ENCODE data around the gene MAVS. TPM values are rescaled to one million over a fixed set of nuclear protein-coding genes. Genes with fewer than 3 reads are reported as not detected.

Gene MAVS
- polyA plus RNA-seq, 1 of the 3 experiments (the other 2 are of a cell fraction), result 9.1 TPM

- Histone ChIP-seq H3K9me2 (no peaks in the 10 kb centered on the region), H3K4me3 (ENCODE audit: low read depth in 2 of 2, low read length in 1 of 2) (no peak overlapping the region), H3K9me3 (no peaks in the 10 kb centered on the region), H3K36me3 (replicated peaks in 1 of 2; ENCODE audit: control insufficient read depth in 1 of 2, insufficient read depth in 2 of 2, low read length in 1 of 2) (peaks cover 15 to 37% of the 10 kb centered on the region in 2 experiments), H3K79me2 (ENCODE audit: insufficient read depth) (peaks cover 23% of the 10 kb centered on the region), H3K9ac (no peak overlapping the region), H3K4me1 (ENCODE audit: control insufficient read depth in 1 of 2, insufficient read depth in 2 of 2, low read depth in 1 of 2, low read length in 1 of 2) (peaks cover 33 to 36% of the 10 kb centered on the region in 2 experiments; a peak in 3 of 4 replicates), H3K27ac (ENCODE audit: low read depth in 2 of 2, low read length in 1 of 2) (no peak overlapping the region), H3K27me3 (ENCODE audit: insufficient read depth) (no peaks in the 10 kb centered on the region), H2AFZ (ENCODE audit: low read depth) (no peak overlapping the region), H3K4me2 (no peak overlapping the region), H4K20me1 (ENCODE audit: insufficient read depth) (no peaks in the 10 kb centered on the region), H3F3A (replicated peaks; ENCODE audit: insufficient read depth) (peaks cover 42% of the 10 kb centered on the region)
- no peak for TF ChIP-seq RXRA (IDR thresholded peaks at IDR 0.05; ENCODE audit: borderline replicate concordance, low read depth)
- TF ChIP-seq ELF1 (IDR thresholded peaks at IDR 0.05), result no peak
- no peak for TF ChIP-seq CHD2 (IDR thresholded peaks at IDR 0.05; ENCODE audit: low read length, partially characterized antibody)
- TF ChIP-seq RAD21 (IDR thresholded peaks at IDR 0.05; ENCODE audit: low read length), result no peak
- TF ChIP-seq MEF2A (IDR thresholded peaks at IDR 0.05; ENCODE audit: borderline replicate concordance, low read depth), result no peak
- no peak for TF ChIP-seq FOSL2 (IDR thresholded peaks at IDR 0.05; ENCODE audit: borderline replicate concordance, low read depth)
- no peak for TF ChIP-seq EZH2phosphoT487 (IDR thresholded peaks at IDR 0.05; ENCODE audit: borderline replicate concordance, low read depth)
- no peak for TF ChIP-seq NRF1 (IDR thresholded peaks at IDR 0.05; ENCODE audit: low read depth, low read length)
- TF ChIP-seq USF1 (IDR thresholded peaks at IDR 0.05; ENCODE audit: borderline replicate concordance, low read depth), result no peak
- no peak for TF ChIP-seq POLR2AphosphoS5 (IDR thresholded peaks at IDR 0.05; ENCODE audit: low read depth, low read length)
- no peak for TF ChIP-seq SMC3 (IDR thresholded peaks at IDR 0.05; ENCODE audit: low read depth, low read length)
- TF ChIP-seq RCOR1 (IDR thresholded peaks at IDR 0.05; ENCODE audit: low read length), result no peak
- TF ChIP-seq YY1 (IDR thresholded peaks at IDR 0.05; ENCODE audit: low read depth), result no peak
- no peak for TF ChIP-seq TEAD4 (IDR thresholded peaks at IDR 0.05; ENCODE audit: borderline replicate concordance, insufficient read depth)
- TF ChIP-seq SIN3A (IDR thresholded peaks at IDR 0.05; ENCODE audit: borderline replicate concordance, low read depth, low read length), result no peak
- TF ChIP-seq, protein P1, sequence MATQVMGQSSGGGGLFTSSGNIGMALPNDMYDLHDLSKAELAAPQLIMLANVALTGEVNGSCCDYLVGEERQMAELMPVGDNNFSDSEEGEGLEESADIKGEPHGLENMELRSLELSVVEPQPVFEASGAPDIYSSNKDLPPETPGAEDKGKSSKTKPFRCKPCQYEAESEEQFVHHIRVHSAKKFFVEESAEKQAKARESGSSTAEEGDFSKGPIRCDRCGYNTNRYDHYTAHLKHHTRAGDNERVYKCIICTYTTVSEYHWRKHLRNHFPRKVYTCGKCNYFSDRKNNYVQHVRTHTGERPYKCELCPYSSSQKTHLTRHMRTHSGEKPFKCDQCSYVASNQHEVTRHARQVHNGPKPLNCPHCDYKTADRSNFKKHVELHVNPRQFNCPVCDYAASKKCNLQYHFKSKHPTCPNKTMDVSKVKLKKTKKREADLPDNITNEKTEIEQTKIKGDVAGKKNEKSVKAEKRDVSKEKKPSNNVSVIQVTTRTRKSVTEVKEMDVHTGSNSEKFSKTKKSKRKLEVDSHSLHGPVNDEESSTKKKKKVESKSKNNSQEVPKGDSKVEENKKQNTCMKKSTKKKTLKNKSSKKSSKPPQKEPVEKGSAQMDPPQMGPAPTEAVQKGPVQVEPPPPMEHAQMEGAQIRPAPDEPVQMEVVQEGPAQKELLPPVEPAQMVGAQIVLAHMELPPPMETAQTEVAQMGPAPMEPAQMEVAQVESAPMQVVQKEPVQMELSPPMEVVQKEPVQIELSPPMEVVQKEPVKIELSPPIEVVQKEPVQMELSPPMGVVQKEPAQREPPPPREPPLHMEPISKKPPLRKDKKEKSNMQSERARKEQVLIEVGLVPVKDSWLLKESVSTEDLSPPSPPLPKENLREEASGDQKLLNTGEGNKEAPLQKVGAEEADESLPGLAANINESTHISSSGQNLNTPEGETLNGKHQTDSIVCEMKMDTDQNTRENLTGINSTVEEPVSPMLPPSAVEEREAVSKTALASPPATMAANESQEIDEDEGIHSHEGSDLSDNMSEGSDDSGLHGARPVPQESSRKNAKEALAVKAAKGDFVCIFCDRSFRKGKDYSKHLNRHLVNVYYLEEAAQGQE (IDR thresholded peaks at IDR 0.05; ENCODE audit: low read depth, low read length), result no peak
- TF ChIP-seq TCF12 (IDR thresholded peaks at IDR 0.05), result no peak
- DNase-seq, result no peak
- CTCF ChIA-PET, result interaction anchor here (0.6 kb wide), 1 partner anchor 9 kb away, joined by 3 read pairs; no protein-coding TSS in a partner anchor
- POLR2A ChIA-PET, result interaction anchor here (0.9 kb wide), 1 partner anchor 15 kb away, joined by 5 read pairs; no protein-coding TSS in a partner anchor
- WGBS (ENCODE audit: low lambda C conversion rate), result 87% methylated on average over 6 of the region's 6 CpGs
Observed at GRCh38 chr20:3803854-3804253, 42.8 kb upstream of the MAVS start.

All from SK-N-SH (cell line).